ENCODE results near the gene STXBP4. TPM values are rescaled to one million over a fixed set of nuclear protein-coding genes. Genes with fewer than 3 reads are reported as not detected.

The STXBP4 gene
- total RNA-seq, 1 experiment from 2014 or later = 16.5 TPM

- Histone ChIP-seq H2BK120ac (ENCODE audit: low read depth, low read length, poor library complexity, severe bottlenecking) (no peak overlapping the region), H3K23ac (ENCODE audit: insufficient read length, low read depth, low read length) (no peak overlapping the region), H3K56ac (ENCODE audit: insufficient read length, low read depth, low read length) (no peak overlapping the region), H3K4ac (ENCODE audit: low read depth, low read length) (no peak overlapping the region), H2AFZ (ENCODE audit: low read length) (no peak overlapping the region), H3K4me1 (ENCODE audit: insufficient read depth, low read length) (no peaks in the 10 kb centered on the region), H3K27ac (ENCODE audit: insufficient read length, low read depth, low read length) (no peak overlapping the region), H2BK12ac (ENCODE audit: insufficient read length, low read depth, low read length) (no peak overlapping the region), H4K8ac (replicated peaks; ENCODE audit: insufficient read length, low read depth, low read length) (no peak overlapping the region), H2BK5ac (ENCODE audit: insufficient read length, low read length) (no peak overlapping the region), H3K23me2 (ENCODE audit: insufficient read length, low read depth, low read length, poor library complexity, severe bottlenecking) (no peaks in the 10 kb centered on the region), H3K18ac (ENCODE audit: insufficient read length, low read depth, low read length) (no peak overlapping the region), H2BK20ac (ENCODE audit: low read depth, low read length, poor library complexity, severe bottlenecking) (no peak overlapping the region), H4K91ac (ENCODE audit: insufficient read length, low read depth, low read length) (no peak overlapping the region), H3K9me3 (ENCODE audit: control insufficient read depth, low read depth, low read length) (no peaks in the 10 kb centered on the region), H3T11ph (ENCODE audit: low read length) (no peak overlapping the region), H3K14ac (ENCODE audit: insufficient read depth, low read length) (no peak overlapping the region), H3K4me2 (ENCODE audit: insufficient read depth, insufficient read length, low read length) (no peak overlapping the region), H4K20me1 (ENCODE audit: control insufficient read depth, insufficient read depth, insufficient read length) (no peaks in the 10 kb centered on the region), H2AK5ac (ENCODE audit: insufficient read length, low read length) (no peak overlapping the region), H3K27me3 (ENCODE audit: insufficient read depth, low read length) (no peaks in the 10 kb centered on the region), H4K5ac (ENCODE audit: insufficient read length, low read depth, low read length) (no peak overlapping the region), H3K79me1 (ENCODE audit: insufficient read depth, low read depth, low read length, poor library complexity, severe bottlenecking) (no peaks in the 10 kb centered on the region), H3K79me2 (ENCODE audit: insufficient read depth, low read length) (no peaks in the 10 kb centered on the region), H3K9ac (ENCODE audit: extremely low read depth, insufficient read length, low read length) (no peak overlapping the region), H2BK15ac (ENCODE audit: low read depth, low read length) (no peak overlapping the region)
- peak; percentile 76 for TF ChIP-seq CTCF (conservative IDR thresholded peaks at IDR 0.05)
- WGBS (ENCODE audit: extremely low coverage, insufficient read length, low lambda C conversion rate) = no CpG with 5 or more reads among the region's 8 CpGs
- no peak overlapping the region for H3K4me3 Mint-ChIP-seq
- H3K27me3 Mint-ChIP-seq (ENCODE audit: low read depth) = no peaks in the 10 kb centered on the region
- no peak for DNase-seq
- H3K36me3 Mint-ChIP-seq (ENCODE audit: insufficient read depth in 1 of 3, low read depth in 3 of 3) = no peaks in the 10 kb centered on the region; a peak in 2 of 7 replicates
- no peaks in the 10 kb centered on the region for H3K4me1 Mint-ChIP-seq
- no peaks in the 10 kb centered on the region for H3K9me3 Mint-ChIP-seq
- H3K27ac Mint-ChIP-seq = no peak overlapping the region
Measured at GRCh38 chr17:54992797-54993639, 24.5 kb downstream of the STXBP4 start.

All from H9 (cell line).